ENCODE measurements around the gene CSN3. TPM values are rescaled to one million over a fixed set of nuclear protein-coding genes. Genes with fewer than 3 reads are reported as not detected.
"Not testable (repeated sequence)": the region's sequence is repeated elsewhere in the genome, so short reads cannot be mapped to it uniquely, and the experiment has no call there.

CSN3 gene
- total RNA-seq, 4 donors from 2014 or later, result not detected

- no peak for DNase-seq (ENCODE audit: extremely low spot score)
- no peaks in the 10 kb centered on the region for H3K4me1 ChIP-seq
- H3K36me3 ChIP-seq, result no peaks in the 10 kb centered on the region
- TF ChIP-seq CTCF (IDR thresholded peaks at IDR 0.05) (no peak), EP300 (IDR thresholded peaks at IDR 0.05) (no peak), POLR2AphosphoS5 (IDR thresholded peaks at IDR 0.05) (no peak), POLR2A (IDR thresholded peaks at IDR 0.05; ENCODE audit: low read depth) (no peak)
- no peak overlapping the region for H3K4me3 ChIP-seq
- no peaks in the 10 kb centered on the region for H3K27me3 ChIP-seq
- no peak overlapping the region for H3K27ac ChIP-seq (replicated peaks in 1 of 4)
- intact Hi-C loops (cut with DNase I), result no loop called here
- H3K9me3 ChIP-seq, result no peaks in the 10 kb centered on the region
- 75% methylated on average over 1 of the region's 1 CpG for WGBS
Observed at GRCh38 chr4:70203601-70204000, 38.8 kb upstream of the CSN3 start.

- H3K9me3 ChIP-seq; H3K27ac ChIP-seq (replicated peaks in 1 of 4); H3K4me1 ChIP-seq; H3K36me3 ChIP-seq; H3K4me3 ChIP-seq; H3K27me3 ChIP-seq; DNase-seq (ENCODE audit: extremely low spot score); intact Hi-C loops (cut with DNase I): not testable (repeated sequence)
- 92% methylated on average over 2 of the region's 4 CpGs for WGBS
Observed at GRCh38 chr4:70212752-70213151, 29.6 kb upstream of the CSN3 start.

GRCh38 chr4:70216109-70216508 is 26.3 kb upstream of the CSN3 start:
- H3K4me3 ChIP-seq; intact Hi-C loops (cut with DNase I); H3K4me1 ChIP-seq; H3K9me3 ChIP-seq; H3K36me3 ChIP-seq; H3K27ac ChIP-seq (replicated peaks in 1 of 4); H3K27me3 ChIP-seq; DNase-seq (ENCODE audit: extremely low spot score): not testable (repeated sequence)

GRCh38 chr4:70216550-70216949 is 25.8 kb upstream of the CSN3 start:
- H3K9me3 ChIP-seq; DNase-seq (ENCODE audit: extremely low spot score); intact Hi-C loops (cut with DNase I); H3K36me3 ChIP-seq; H3K4me1 ChIP-seq; H3K27me3 ChIP-seq; H3K4me3 ChIP-seq; H3K27ac ChIP-seq (replicated peaks in 1 of 4): not testable (repeated sequence)
- WGBS, result 96% methylated on average over 1 of the region's 1 CpG

GRCh38 chr4:70221389-70221788 is 21.0 kb upstream of the CSN3 start:
- DNase-seq (ENCODE audit: extremely low spot score); H3K27me3 ChIP-seq; H3K36me3 ChIP-seq; H3K4me3 ChIP-seq; H3K9me3 ChIP-seq; intact Hi-C loops (cut with DNase I); H3K27ac ChIP-seq (replicated peaks in 1 of 4); H3K4me1 ChIP-seq: not testable (repeated sequence)
- 89% methylated on average over 3 of the region's 3 CpGs for WGBS

GRCh38 chr4:70221818-70222217 is 20.6 kb upstream of the CSN3 start:
- H3K36me3 ChIP-seq; H3K27ac ChIP-seq (replicated peaks in 1 of 4); H3K9me3 ChIP-seq; H3K27me3 ChIP-seq; intact Hi-C loops (cut with DNase I); H3K4me3 ChIP-seq; DNase-seq (ENCODE audit: extremely low spot score); H3K4me1 ChIP-seq: not testable (repeated sequence)

- H3K9me3 ChIP-seq, result no peaks in the 10 kb centered on the region
- H3K27ac ChIP-seq (replicated peaks in 1 of 4), result no peak within 1 kb of the TSS
- WGBS, result 31% methylated on average over 2 of the region's 2 CpGs
- TF ChIP-seq EP300 (IDR thresholded peaks at IDR 0.05), result no peak
- H3K36me3 ChIP-seq, result no peaks in the 10 kb centered on the region
- H3K4me1 ChIP-seq, result no peaks in the 10 kb centered on the region
- intact Hi-C loops (cut with DNase I), result no loop called here
- H3K4me3 ChIP-seq, result no peak within 1 kb of the TSS
- H3K27me3 ChIP-seq, result no peaks in the 10 kb centered on the region
- DNase-seq (ENCODE audit: extremely low spot score), result no peak
Observed at GRCh38 chr4:70225824-70226223, 16.6 kb upstream of the CSN3 start, which contains the start of gene FDCSP. FDCSP (plus strand) TSS chr4:70226124; CDS start chr4:70231195, 5,071 bp downstream.

GRCh38 chr4:70236125-70236524 is 6.3 kb upstream of the CSN3 start:
- Histone ChIP-seq H3K4me1 (peaks cover 0 to 12% (median 4%) of the 10 kb centered on the region in 4 donors), H3K4me3 (no peak overlapping the region), H3K9me3 (no peaks in the 10 kb centered on the region), H3K36me3 (no peaks in the 10 kb centered on the region), H3K27ac (replicated peaks in 1 of 4) (no peak overlapping the region), H3K27me3 (no peaks in the 10 kb centered on the region)
- intact Hi-C loops (cut with DNase I), result no loop called here
- TF ChIP-seq POLR2A (IDR thresholded peaks at IDR 0.05; ENCODE audit: low read depth), result no peak
- no peak for TF ChIP-seq EP300 (IDR thresholded peaks at IDR 0.05)
- no peak for TF ChIP-seq POLR2AphosphoS5 (IDR thresholded peaks at IDR 0.05)
- TF ChIP-seq CTCF (IDR thresholded peaks at IDR 0.05), result no peak
- DNase-seq (ENCODE audit: extremely low spot score), result no peak
- 92% methylated on average over 1 of the region's 1 CpG for WGBS

Measured in esophagus muscularis mucosa (tissue), 4 donors.